DOHH2 (cell line): ENCODE measurements around the gene TFPI2.
"Not testable (repeated sequence)": the region's sequence is repeated elsewhere in the genome, so short reads cannot be mapped to it uniquely, and the experiment has no call there.

ENCODE experiments used
- H3F3A ChIP-seq: fragments of 200-600 bp; sonication (generic), shearing (Covaris generic); 2 replicates; pipeline ENCODE4 v1.6.0; 2016; ENCODE audit warnings: antibody characterized with exemption, mild to moderate bottlenecking; ENCODE audit not compliant: control insufficient read depth, insufficient read depth
- H3K27ac ChIP-seq: fragments of 200-600 bp; sonication (generic); 2 replicates; pipeline ENCODE4 v1.5.1; 2014; ENCODE audit warnings: low read depth, mild to moderate bottlenecking, low read length, moderate library complexity
- H3K27me3 ChIP-seq: fragments of 200-600 bp; sonication (generic); 2 replicates; pipeline ENCODE4 v1.6.1; 2014; ENCODE audit warnings: mild to moderate bottlenecking, low read length, mixed read lengths; ENCODE audit not compliant: control insufficient read depth
- H3K36me3 ChIP-seq: fragments of 200-600 bp; sonication (generic); 2 replicates; pipeline ENCODE4 v1.6.1; 2014; ENCODE audit warnings: mild to moderate bottlenecking, low read length, moderate library complexity, mixed read lengths; ENCODE audit not compliant: control insufficient read depth
- H3K4me1 ChIP-seq: fragments of 200-600 bp; sonication (generic); 2 replicates; pipeline ENCODE4 v1.6.1; 2014; ENCODE audit warnings: mild to moderate bottlenecking, low read length, mixed read lengths; ENCODE audit not compliant: control insufficient read depth
- H3K4me2 ChIP-seq: fragments of 200-600 bp; sonication (generic); 2 replicates; pipeline ENCODE4 v1.6.0; 2014; ENCODE audit warnings: mild to moderate bottlenecking, low read length, moderate library complexity
- H3K4me3 ChIP-seq: fragments of 200-600 bp; sonication (generic); 2 replicates; pipeline ENCODE4 v1.5.1; 2014; ENCODE audit warnings: mild to moderate bottlenecking, low read length, mixed read lengths
- H3K79me2 ChIP-seq: fragments of 200-600 bp; sonication (generic); 2 replicates; pipeline ENCODE4 v1.6.1; 2014; ENCODE audit warnings: mild to moderate bottlenecking, low read length, mixed read lengths; ENCODE audit not compliant: control insufficient read depth
- H3K9me2 ChIP-seq: fragments of 200-600 bp; sonication (generic); replicated peaks from 2 replicates; pipeline ENCODE4 v1.6.1; 2014; ENCODE audit warnings: mild to moderate bottlenecking, low read length, mixed read lengths; ENCODE audit not compliant: control insufficient read depth
- H3K9me3 ChIP-seq: fragments of 200-600 bp; sonication (generic); 2 replicates; pipeline ENCODE4 v1.6.1; 2014; ENCODE audit warnings: antibody characterized with exemption, low read length, mixed read lengths; ENCODE audit not compliant: control insufficient read depth, insufficient read depth
- H4K20me1 ChIP-seq: fragments of 200-600 bp; sonication (generic); 2 replicates; pipeline ENCODE4 v1.6.0; 2014; ENCODE audit warnings: low read depth, mild to moderate bottlenecking, antibody characterized with exemption, low read length, moderate library complexity; ENCODE audit not compliant: control insufficient read depth, insufficient read depth
- EZH2phosphoT487 ChIP-seq: fragments of 200-600 bp; sonication (generic); IDR thresholded peaks from 2 replicates; pipeline ENCODE4 v1.6.1; 2017; ENCODE audit warnings: borderline replicate concordance, mild to moderate bottlenecking, antibody characterized with exemption, low read length, moderate library complexity, mixed read lengths
- TF ChIP-seq, protein P1 (sequence below): fragments of 200-600 bp; sonication (generic); IDR thresholded peaks from one replicate; pipeline ENCODE4 v1.5.1; 2014; ENCODE audit warnings: antibody characterized with exemption, mild to moderate bottlenecking, low read depth, low read length; ENCODE audit not compliant: poor library complexity, severe bottlenecking

Gene TFPI2

DNA sequence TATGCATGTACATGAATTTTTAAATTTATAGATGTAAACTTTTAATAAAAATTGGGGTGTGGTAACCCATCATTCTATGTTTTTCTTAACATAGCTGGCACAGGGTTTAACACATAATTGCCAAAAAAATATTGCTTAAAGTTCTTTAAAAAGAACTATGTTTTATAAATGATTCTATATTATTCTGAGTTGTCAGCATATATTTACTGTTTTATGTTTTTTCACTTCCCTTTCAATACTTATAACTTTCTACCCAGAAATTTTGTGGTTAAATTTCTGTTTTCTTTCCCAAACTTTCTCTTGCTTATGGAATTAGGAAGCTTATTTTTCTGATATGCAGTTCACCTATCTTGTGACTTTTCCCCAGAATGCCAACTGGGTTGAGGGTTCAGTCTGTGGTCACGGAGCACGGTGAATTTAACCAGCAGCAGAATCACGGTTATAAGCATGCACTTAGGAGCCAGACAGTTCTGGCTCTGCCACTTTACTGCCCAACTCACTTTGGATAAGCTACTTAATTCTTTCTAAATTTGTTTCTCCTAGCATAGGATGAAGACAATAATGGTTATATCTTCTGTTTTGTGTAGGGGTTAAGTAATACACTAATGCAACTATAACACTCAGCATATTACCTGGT, 24.8 kb upstream of the TFPI2 start:
- not testable (repeated sequence) for H3K79me2 ChIP-seq, H3K36me3 ChIP-seq, H3K9me2 ChIP-seq, H3K4me3 ChIP-seq, H3K27me3 ChIP-seq, H4K20me1 ChIP-seq, H3K27ac ChIP-seq, H3K9me3 ChIP-seq, H3F3A ChIP-seq, H3K4me2 ChIP-seq
- peaks cover 13% of the 10 kb centered on the region for H3K4me1 ChIP-seq

DNA sequence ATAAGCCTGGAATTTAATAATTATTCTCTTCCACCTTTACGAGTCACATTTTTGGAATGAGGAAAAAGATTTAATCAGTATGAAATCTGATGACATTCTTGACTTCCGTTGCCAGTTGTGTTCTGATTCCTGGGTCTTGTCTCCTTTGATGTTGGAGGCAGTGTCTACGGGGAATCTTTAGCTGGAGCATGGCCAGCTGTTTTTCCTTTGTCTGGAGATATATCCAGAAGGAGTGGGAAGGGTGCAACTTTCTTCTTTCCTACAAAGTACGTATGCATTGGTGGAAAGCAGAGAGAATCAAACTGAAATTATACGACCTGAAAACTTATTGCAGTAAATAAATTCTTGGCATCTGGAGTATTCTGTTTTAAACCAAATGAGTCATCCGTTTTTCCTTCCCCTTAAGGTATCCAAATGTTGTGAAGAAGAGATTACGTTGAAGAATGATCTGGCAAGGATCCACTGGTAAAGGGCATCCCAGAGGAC, 24.1 kb upstream of the TFPI2 start:
- Histone ChIP-seq H3K4me3 (no peak overlapping the region), H3K9me2 (no peaks in the 10 kb centered on the region), H3K36me3 (no peaks in the 10 kb centered on the region), H4K20me1 (no peaks in the 10 kb centered on the region), H3K79me2 (no peaks in the 10 kb centered on the region), H3K9me3 (peaks cover 4% of the 10 kb centered on the region; the same call in 1 of the 2 replicates), H3K27me3 (no peaks in the 10 kb centered on the region), H3F3A (no peaks in the 10 kb centered on the region), H3K4me2 (no peak overlapping the region), H3K4me1 (peaks cover 12% of the 10 kb centered on the region), H3K27ac (no peak overlapping the region)
- TF ChIP-seq, protein P1, sequence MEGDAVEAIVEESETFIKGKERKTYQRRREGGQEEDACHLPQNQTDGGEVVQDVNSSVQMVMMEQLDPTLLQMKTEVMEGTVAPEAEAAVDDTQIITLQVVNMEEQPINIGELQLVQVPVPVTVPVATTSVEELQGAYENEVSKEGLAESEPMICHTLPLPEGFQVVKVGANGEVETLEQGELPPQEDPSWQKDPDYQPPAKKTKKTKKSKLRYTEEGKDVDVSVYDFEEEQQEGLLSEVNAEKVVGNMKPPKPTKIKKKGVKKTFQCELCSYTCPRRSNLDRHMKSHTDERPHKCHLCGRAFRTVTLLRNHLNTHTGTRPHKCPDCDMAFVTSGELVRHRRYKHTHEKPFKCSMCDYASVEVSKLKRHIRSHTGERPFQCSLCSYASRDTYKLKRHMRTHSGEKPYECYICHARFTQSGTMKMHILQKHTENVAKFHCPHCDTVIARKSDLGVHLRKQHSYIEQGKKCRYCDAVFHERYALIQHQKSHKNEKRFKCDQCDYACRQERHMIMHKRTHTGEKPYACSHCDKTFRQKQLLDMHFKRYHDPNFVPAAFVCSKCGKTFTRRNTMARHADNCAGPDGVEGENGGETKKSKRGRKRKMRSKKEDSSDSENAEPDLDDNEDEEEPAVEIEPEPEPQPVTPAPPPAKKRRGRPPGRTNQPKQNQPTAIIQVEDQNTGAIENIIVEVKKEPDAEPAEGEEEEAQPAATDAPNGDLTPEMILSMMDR: no peak
- TF ChIP-seq EZH2phosphoT487: no peak

DNA sequence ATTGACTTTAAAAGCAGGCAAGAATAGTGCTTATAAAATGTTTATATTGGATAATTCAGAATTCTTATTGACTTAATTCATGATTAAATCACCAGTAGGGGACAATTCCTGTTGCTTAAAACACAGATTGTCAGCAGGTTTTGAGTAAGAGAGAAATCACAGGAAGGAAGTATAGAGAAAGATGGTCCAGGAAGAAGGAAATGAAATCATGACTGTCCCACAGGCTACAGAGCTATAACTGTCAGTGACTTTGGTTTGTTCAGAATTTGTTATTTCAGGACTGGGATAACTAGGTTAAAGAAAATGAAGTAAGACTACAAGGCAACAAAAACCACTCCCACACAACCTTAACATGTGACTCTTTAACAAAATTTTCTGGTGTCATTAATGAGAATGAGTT, 22.6 kb upstream of the TFPI2 start:
- H3K27ac ChIP-seq: no peak overlapping the region

DNA sequence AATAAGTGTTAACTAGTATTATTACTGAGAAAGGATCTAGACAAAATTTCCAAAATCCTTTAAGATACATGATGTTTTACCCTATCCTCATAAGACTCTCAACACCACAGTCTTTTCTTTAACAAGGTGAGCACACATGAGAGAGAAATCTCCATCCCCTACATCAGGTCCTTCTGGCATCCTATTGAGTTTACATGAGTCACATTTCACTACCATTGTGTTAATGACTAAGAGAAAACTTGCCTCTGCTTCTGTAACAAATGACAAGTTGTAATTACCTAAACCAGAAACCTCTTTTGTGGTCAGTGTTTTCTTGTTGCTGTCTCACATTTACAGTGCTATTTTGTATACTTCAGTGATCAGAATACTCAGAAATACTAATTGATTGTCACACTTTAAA, 21.1 kb upstream of the TFPI2 start:
- H3K27ac ChIP-seq, H4K20me1 ChIP-seq, H3K4me3 ChIP-seq, H3K27me3 ChIP-seq, H3K9me3 ChIP-seq, H3K79me2 ChIP-seq, H3F3A ChIP-seq, H3K9me2 ChIP-seq, H3K4me2 ChIP-seq, H3K36me3 ChIP-seq: not testable (repeated sequence)
- peaks cover 12% of the 10 kb centered on the region for H3K4me1 ChIP-seq

More for the DNA sequence above, 22.6 kb upstream of the TFPI2 start:
- H3K27me3 ChIP-seq: no peaks in the 10 kb centered on the region
- H3K9me3 ChIP-seq: peaks cover 4% of the 10 kb centered on the region; the same call in 1 of the 2 replicates
- peaks cover 12% of the 10 kb centered on the region for H3K4me1 ChIP-seq
- no peaks in the 10 kb centered on the region for H3F3A ChIP-seq
- no peaks in the 10 kb centered on the region for H3K79me2 ChIP-seq
- TF ChIP-seq, protein P1: no peak
- no peak for TF ChIP-seq EZH2phosphoT487
- H3K36me3 ChIP-seq: no peaks in the 10 kb centered on the region
- H4K20me1 ChIP-seq: no peaks in the 10 kb centered on the region
- H3K9me2 ChIP-seq: no peaks in the 10 kb centered on the region
- no peak overlapping the region for H3K4me2 ChIP-seq
- H3K4me3 ChIP-seq: no peak overlapping the region

DNA sequence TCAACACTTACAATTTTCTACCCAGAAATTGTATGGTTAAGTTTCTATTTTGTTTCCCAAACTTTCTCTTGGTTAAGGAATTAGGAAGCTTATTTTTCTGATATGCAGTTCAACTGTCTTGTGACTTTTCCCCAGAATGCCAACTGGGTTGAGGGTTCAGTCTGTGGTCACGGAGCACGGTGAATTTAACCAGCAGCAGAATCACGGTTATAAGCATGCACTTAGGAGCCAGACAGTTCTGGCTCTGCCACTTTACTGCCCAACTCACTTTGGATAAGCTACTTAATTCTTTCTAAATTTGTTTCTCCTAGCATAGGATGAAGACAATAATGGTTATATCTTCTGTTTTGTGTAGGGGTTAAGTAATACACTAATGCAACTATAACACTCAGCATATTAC, 20.7 kb upstream of the TFPI2 start:
- not testable (repeated sequence) for H3K4me2 ChIP-seq, H3K9me2 ChIP-seq, H3K4me3 ChIP-seq, H3K79me2 ChIP-seq, H3K36me3 ChIP-seq, H3F3A ChIP-seq, H4K20me1 ChIP-seq, H3K9me3 ChIP-seq, H3K27me3 ChIP-seq, H3K27ac ChIP-seq, H3K4me1 ChIP-seq
